ENCODE measurements around the gene CACNA1A.

The CACNA1A gene

GRCh38 chr19:13301627-13302334 lies 204.5 kb downstream of the CACNA1A start:
- DNase-seq: no peak

GRCh38 chr19:13300421-13301030 lies 205.8 kb downstream of the CACNA1A start:
- no peak for DNase-seq

GRCh38 chr19:13299838-13300237 lies 206.4 kb downstream of the CACNA1A start:
- no peak for DNase-seq

- DNase-seq: no peak
These were observed 207.5 kb downstream of the CACNA1A start for GRCh38 chr19:13298565-13299481.

GRCh38 chr19:13297023-13297422 lies 209.3 kb downstream of the CACNA1A start:
- DNase-seq: no peak

- no peak for DNase-seq
These were observed 211.3 kb downstream of the CACNA1A start for GRCh38 chr19:13294812-13295567.

GRCh38 chr19:13291913-13292312 lies 214.4 kb downstream of the CACNA1A start:
- no peak for DNase-seq

- no peak for DNase-seq
These were observed 215.5 kb downstream of the CACNA1A start for GRCh38 chr19:13290741-13291140.

- DNase-seq: no peak
These were observed 217.0 kb downstream of the CACNA1A start for GRCh38 chr19:13289295-13289694.

GRCh38 chr19:13286195-13286985 lies 219.9 kb downstream of the CACNA1A start:
- DNase-seq: no peak

GRCh38 chr19:13284929-13285928 lies 221.1 kb downstream of the CACNA1A start:
- no peak for DNase-seq

- DNase-seq: no peak
These were observed 222.4 kb downstream of the CACNA1A start for GRCh38 chr19:13283871-13284270.

GRCh38 chr19:13282486-13283065 lies 223.7 kb downstream of the CACNA1A start:
- no peak for DNase-seq

GRCh38 chr19:13281567-13282291 lies 224.6 kb downstream of the CACNA1A start:
- no peak for DNase-seq

GRCh38 chr19:13277104-13277809 lies 229.0 kb downstream of the CACNA1A start:
- peak; percentile 51 for DNase-seq

- DNase-seq: no peak
These were observed 231.1 kb downstream of the CACNA1A start for GRCh38 chr19:13275016-13275722.

- DNase-seq: no peak
These were observed 235.7 kb downstream of the CACNA1A start for GRCh38 chr19:13270514-13271105.

- no peak for DNase-seq
These were observed 236.9 kb downstream of the CACNA1A start for GRCh38 chr19:13269348-13269747.

All from HCEC 1CT (cell line).